Fibroblast of skin of left biceps (primary cell): Measurements from ENCODE around the gene KRT222.

Experiments used
- DNase-seq, 2 experiments: peaks; one replicate each; pipeline ENCODE4 v3.0.0-alpha.2; 2013; ENCODE audit warnings: low read depth in 2 of 2

Gene KRT222

GRCh38 chr17:40664582-40665333 lies at the start of gene KRT222:
KRT222 (minus strand) TSS chr17:40665177; CDS start chr17:40665099, 78 bp downstream.
- DNase-seq, result no peak

DNA sequence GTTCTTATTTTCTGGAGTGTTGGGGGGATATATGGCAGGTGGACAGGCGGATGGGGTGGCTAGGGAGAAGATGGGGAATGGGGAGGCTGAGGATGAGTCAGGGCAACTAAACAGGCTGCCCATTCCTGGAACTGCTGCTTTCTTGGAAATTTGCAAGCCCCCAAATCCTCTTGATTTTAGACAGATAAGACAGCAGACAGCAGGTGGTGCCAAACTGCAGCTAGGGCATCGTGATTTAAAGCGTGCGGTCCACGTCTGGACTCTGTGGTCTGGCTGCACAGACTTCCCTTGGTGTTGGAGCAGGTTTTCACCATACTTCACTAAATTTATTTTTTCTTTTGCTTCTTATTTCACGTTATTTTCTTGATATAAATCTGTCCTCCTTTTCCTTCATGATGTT lies 49.5 kb upstream of the KRT222 start:
- no peak for DNase-seq

- no peak for DNase-seq
These were observed 42.8 kb upstream of the KRT222 start for GRCh38 chr17:40707745-40708144.

DNA sequence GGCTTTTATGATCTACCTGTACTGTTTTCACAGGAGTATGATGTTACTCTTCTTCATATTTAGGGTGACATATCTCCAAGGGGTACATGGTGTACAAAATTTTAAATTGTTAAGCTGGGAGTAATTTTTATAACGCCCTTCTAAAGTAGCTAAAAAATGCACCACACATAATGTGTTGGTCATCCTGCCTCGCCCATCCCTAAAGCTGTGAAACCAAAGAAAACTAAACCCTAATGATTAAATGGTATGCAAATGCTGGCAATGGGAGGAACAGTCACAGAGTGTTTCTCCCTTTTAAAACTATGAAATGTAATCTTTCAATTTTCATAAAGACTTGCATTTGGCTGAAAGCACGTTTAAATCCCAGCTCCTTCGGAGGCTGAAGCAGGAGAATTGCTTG lies 40.6 kb upstream of the KRT222 start:
- DNase-seq, result no peak

GRCh38 chr17:40703652-40704051 lies 38.7 kb upstream of the KRT222 start, which contains the start of gene KRT24:
KRT24 (minus strand) TSS chr17:40703752; CDS start chr17:40703693, 59 bp downstream.
- DNase-seq, result no peak

GRCh38 chr17:40702271-40702670 lies 37.3 kb upstream of the KRT222 start:
- DNase-seq, result no peak

- DNase-seq, result no peak
These were observed 34.9 kb upstream of the KRT222 start for GRCh38 chr17:40699853-40700252.

DNA sequence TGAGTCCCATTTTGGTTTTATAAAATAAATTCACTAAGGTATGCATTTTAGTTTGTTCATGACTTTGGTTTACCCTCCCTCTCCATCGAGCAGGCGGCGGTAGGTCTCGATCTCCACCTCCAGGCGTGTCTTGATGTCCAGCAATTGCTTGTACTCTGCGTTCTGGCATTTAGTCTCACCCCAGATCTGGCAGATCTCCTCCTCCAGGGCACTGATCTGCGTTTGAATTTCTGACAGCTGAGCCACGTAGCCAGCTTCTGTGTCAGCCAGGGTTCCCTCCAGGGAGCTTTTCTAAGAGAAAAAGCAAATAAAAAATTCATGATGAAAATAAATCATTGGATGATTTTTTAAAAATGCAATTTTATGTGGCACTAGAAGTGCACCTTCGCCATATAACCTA lies 34.4 kb upstream of the KRT222 start:
- no peak for DNase-seq

- DNase-seq, result no peak
These were observed 32.3 kb upstream of the KRT222 start for GRCh38 chr17:40697297-40697696.

GRCh38 chr17:40696651-40697072 lies 31.7 kb upstream of the KRT222 start:
- no peak for DNase-seq

DNA sequence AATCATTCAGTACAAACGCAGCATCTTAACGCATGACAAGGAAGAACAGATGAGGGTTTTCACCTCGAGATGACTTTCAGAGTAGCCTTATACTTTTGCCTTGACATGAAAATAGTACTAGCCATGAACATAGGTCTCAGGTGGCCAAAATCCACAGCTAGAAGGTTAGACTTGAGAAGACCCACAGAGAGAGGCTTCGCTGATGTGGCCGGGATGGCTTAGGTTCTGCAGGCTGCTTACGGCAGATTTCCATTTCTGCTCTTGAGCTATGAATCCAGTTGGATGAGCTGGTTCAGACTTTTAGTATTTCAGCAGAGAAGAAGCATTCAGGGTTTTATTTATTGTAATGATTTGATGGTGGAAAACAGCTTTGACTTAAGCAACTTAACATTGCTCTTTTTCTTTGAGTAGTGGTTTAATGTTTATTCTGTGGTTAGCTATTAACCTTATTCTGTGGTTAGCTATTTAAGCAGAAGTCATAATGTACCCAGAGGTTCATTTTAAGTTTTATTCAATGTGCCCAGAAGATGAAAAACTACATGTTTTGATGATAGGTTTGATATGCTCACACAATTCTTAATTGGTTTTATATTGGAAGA lies 31.0 kb upstream of the KRT222 start:
- DNase-seq, result no peak

DNA sequence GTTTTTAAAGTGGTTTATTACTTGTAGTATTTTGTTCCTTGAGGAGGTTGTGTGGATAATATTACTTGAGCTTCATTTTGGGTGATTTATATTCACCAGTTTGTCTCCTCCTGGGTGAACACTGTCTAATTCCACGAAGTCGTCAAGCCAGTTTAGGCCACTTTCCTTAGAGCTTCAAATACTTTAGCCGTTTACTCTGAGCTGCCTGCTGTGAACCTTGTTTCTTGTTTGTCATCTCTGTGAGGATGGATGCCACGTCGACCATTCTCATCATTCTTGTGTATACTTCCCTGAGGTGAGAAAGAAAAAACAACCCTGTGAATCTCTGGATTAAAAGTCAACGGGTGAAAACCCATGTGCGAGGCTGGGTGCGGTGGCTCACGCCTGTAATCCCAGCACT lies 29.6 kb upstream of the KRT222 start:
- DNase-seq, result no peak

DNA sequence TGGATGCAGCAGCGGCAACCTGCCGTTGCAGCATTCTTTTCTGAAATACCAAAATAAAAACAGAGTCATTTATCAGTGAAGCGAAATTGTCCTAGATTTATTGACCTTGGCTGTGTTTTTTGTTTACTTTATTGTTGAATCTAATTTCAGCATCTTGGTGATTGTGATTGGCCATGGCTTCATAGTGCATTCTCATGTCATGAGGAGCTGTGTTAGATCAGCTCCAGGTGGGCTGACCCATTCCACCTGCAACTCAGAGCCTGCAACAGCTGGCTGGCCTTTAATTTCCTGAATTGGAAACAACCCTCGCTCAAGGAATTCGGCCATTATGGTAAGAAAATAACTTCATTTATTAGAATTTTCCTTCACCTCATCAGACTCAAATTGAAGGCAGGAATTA lies 22.1 kb upstream of the KRT222 start:
- no peak for DNase-seq

DNA sequence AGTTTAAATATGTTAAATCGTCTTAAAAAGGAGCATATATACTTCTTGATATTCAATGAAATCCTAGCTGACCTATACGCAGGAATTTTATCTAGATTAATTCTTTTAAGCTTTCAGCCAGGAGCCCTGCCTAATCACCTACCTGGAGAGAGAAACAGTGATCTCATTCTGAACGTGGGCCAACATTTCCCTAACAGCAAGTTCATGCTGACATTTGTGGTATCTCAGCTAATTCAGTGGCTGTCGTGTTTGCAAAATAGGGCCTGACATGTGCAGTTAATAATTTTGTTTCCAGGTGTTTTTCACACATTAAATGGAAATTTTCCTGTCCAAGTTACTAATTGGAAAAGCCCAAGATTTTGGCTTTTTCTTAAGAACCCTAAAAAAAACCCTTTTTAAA lies 21.2 kb upstream of the KRT222 start:
- DNase-seq, result no peak

DNA sequence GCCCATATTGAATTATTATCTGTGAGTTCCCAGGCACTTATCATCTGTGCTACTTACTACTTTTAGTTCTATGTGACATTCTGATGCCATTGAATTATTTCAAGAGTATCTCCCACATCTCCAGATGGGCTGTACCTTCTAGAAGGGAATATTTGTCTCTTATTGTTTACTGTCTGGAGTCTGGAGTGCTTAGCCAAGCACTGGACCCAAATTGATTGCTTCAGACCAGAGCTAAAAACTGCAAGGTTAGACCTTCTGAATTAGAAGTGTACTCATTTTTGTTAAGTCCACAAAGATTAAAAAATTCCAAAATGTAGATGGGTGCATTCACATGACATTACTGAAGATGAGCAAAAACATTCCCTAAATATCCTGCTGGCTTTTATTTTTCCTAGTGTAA lies 16.0 kb upstream of the KRT222 start:
- DNase-seq, result no peak

- DNase-seq, result no peak
These were observed 14.5 kb upstream of the KRT222 start for GRCh38 chr17:40679523-40679907.

DNA sequence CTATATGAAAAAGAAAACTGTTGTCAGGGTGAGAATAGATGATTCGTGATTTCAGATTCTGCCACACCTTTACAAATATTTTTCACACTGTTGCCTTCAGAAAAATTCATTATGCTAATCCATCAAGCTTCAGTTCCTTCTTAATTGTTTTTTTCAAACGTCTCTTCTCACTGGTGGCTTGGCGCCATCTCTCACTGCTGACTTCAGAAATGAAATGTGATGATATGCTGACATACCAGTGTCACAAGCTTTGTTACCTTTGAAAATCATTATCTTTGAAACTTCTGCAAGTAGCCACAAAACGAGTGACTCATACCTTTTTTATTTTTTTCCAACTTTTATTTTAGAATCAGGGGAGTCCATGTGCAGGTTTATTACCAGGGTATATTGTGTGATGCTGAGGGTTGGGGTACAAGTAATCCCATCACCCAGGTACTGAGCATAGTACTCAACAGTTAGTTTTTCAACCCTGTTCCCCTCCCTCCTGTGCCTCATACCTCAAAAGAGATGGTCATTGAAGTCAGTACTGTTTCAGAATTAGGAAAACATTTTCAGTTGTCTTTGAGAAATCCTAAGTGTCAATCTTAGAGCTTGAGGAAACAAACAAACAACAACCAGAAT lies 14.0 kb upstream of the KRT222 start:
- DNase-seq, result no peak

DNA sequence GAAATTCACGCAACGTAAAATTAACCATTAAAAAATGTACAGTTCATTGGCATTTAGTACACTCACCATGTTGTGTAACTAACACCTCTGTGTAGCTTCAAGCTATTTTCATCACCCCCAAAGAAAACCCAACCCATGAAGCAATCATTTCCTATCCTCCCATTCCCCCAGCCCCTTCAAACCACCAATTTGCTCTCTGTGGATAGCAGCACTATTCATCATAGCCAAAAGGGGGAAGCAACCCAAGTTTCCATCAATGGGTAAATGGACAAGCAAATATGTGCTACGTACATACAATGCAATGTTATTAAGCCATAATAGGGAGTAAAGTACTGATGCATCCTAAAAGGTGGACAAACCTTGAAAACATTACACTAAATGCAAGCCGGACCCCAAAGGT lies 10.9 kb upstream of the KRT222 start:
- DNase-seq, result no peak

DNA sequence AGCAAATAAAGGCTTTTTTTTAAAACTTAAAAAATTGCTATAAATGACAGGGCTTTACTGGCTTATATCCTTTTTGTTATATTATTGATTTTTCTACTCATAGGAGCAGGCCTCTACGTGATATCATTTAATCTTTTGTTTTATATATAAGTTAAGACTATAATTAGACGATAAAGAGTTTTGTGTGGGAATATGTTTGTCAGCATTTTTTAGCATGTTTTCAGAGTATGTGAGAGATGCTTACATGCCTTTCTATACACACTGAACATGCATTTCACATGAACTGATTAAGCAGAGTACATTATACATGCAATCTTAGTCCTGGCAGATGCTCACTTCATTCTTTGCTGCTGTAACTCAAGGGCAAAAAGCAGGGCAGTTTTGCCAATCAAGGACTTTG lies 7.7 kb upstream of the KRT222 start:
- no peak for DNase-seq

DNA sequence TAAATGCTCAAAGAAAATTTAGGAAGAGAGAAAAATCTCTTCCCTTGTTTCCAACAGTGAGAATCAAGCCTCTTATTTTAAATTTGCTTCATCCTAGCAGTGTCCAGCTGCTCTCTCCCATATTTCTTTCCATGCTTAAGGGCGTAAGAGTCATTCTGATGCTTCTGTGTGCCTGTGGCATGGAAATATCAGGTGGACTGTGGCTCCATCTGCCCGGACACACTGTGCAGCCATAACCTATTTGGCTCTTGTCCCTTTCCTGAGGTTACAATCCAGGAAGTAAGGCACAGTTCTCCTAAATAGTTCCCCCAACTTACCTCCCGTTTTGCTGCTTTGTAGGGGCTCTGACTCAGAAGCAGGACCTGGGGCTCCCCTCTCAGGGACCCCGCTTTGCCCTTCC lies 6.3 kb upstream of the KRT222 start:
- no peak for DNase-seq

DNA sequence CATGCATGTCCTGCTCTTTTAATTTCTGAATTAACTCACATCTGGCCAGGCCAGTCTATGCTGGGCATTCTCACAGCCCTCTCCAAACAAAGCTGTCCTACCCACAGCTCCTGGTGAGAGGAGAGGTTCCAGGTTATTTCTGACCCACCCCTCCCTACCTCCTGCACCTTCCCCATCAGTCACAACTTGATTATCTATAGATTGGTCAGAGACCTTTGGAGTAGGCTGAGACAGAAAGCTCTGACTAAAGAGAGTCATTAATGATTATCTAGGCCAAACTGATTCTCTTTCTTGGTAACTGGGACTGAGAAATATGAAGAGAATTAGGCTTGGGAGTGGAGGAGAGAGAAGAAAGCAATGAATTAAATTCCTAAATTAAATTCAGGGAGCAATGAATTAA lies 1.4 kb upstream of the KRT222 start:
- no peak for DNase-seq

DNA sequence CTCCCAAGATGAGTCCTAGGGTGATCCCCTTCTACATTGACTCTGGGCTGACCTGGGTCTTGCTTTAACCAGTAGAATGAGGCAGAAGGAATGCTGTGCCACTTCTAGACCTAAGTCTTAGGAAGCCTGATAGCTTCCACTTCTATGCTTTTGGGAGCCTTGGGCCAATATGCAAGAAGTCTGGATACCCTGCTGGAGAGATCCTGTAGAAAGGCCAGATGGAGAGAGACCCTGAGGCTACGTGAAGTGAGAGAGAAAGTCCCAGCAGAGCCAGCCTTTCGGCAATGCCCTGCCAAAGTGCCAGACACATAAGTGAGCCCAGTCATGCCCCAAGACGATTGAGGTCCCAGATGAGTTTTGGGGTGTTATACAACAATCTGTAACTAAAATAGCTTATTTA lies 1.7 kb downstream of the KRT222 start:
- no peak for DNase-seq

DNA sequence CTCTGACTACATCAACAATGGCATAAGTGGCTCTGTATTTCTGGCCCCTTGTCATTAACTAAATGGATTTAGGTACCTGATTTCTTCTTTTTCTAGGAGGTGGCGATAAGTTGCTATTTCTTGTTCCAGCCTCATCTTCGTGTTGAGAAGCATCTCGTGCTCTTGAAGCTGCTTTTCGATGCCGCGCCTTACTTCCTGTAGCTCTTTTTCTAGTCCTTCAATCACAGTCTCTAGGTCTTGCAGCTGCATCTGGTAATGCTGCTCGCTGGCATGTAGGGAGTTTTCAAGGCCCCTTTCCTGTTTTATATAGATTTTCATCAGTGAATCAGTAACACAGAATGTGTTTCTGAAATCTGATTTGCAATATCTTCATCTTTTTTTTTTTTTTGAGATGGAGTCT lies 5.1 kb downstream of the KRT222 start:
- no peak for DNase-seq
